Choroid plexus epithelial cell (primary cell): ENCODE measurements around the gene WBP1.
"Not testable (repeated sequence)": the region's sequence is repeated elsewhere in the genome, so short reads cannot be mapped to it uniquely, and the experiment has no call there.

Source experiments
- DNase-seq: peaks from one replicate; pipeline ENCODE4 v3.0.0-alpha.2; 2010; ENCODE audit warnings: low read depth
- H3K4me3 ChIP-seq: 2 replicates; pipeline ENCODE4 v1.5.1; 2011; ENCODE audit warnings: low read depth, mild to moderate bottlenecking, control low read depth, low read length, moderate library complexity
- CTCF ChIP-seq: conservative IDR thresholded peaks from 2 replicates; pipeline ENCODE4 v1.5.1; 2011; ENCODE audit warnings: low read depth, mild to moderate bottlenecking, control low read depth, inconsistent platforms, low read length, moderate library complexity

The WBP1 gene

GRCh38 chr2:74417197-74417596 is 41.0 kb upstream of the WBP1 start:
- H3K4me3 ChIP-seq: no peak overlapping the region
- DNase-seq: no peak
- no peak for TF ChIP-seq CTCF

- no peak for TF ChIP-seq CTCF
- no peak overlapping the region for H3K4me3 ChIP-seq
- DNase-seq: no peak
These were observed 40.5 kb upstream of the WBP1 start for GRCh38 chr2:74417763-74418162.

GRCh38 chr2:74418312-74418711 is 39.9 kb upstream of the WBP1 start:
- no peak for DNase-seq
- no peak for TF ChIP-seq CTCF

GRCh38 chr2:74419345-74419744 is 38.9 kb upstream of the WBP1 start:
- H3K4me3 ChIP-seq: no peak overlapping the region
- TF ChIP-seq CTCF: no peak
- no peak for DNase-seq

More at GRCh38 chr2:74418312-74418711, 39.9 kb upstream of the WBP1 start:
- H3K4me3 ChIP-seq: no peak overlapping the region

GRCh38 chr2:74420006-74420405 is 38.2 kb upstream of the WBP1 start:
- H3K4me3 ChIP-seq: no peak overlapping the region
- DNase-seq: no peak
- no peak for TF ChIP-seq CTCF

GRCh38 chr2:74420443-74421103 is 37.7 kb upstream of the WBP1 start:
- not testable (repeated sequence) for DNase-seq, H3K4me3 ChIP-seq

- H3K4me3 ChIP-seq: peak within 1 kb of the TSS; percentile 77
- DNase-seq: peak; percentile 77
- no peak for TF ChIP-seq CTCF
These were observed 36.9 kb upstream of the WBP1 start, which contains the start of the genes C2orf81 and WDR54 for GRCh38 chr2:74421221-74421870. Gene C2orf81, minus strand, starts transcription at chr2:74421619. Its CDS starts 59 bp downstream, at chr2:74421560. Gene WDR54, plus strand, starts transcription at chr2:74421730. Its CDS starts 424 bp downstream, at chr2:74422154.
